Activated CD8-positive, alpha-beta T cell treated with anti-CD3 and anti-CD28 coated beads for 36 hours (primary cell): ENCODE data around the gene PDIA5. TPM values are rescaled to one million over a fixed set of nuclear protein-coding genes. Genes with fewer than 3 reads are reported as not detected.

Experiments used
- ATAC-seq: fragments of 200-7000 bp; cut with Tn5 transposase; one replicate; pipeline ENCODE4 v1.10.0; 2021; ENCODE audit warnings: mild to moderate bottlenecking, moderate library complexity
- CTCF ChIA-PET: fragments of 350-600 bp; sonication (Branson Sonifier 250); formaldehyde crosslinking; loops from one replicate; lab custom pipeline; 2021; ENCODE audit warnings: antibody characterized with exemption; lab: Charles Lee
- POLR2A ChIA-PET: fragments of 350-600 bp; sonication (Branson Sonifier 250); formaldehyde crosslinking; loops from one replicate; lab custom pipeline; 2021; ENCODE audit warnings: antibody characterized with exemption; lab: Charles Lee
- DNase-seq: peaks from one replicate; pipeline ENCODE4 v3.0.0-alpha.2; 2020
- H3K27ac Mint-ChIP-seq: one replicate; pipeline ENCODE4 v1.8.0; 2021; ENCODE audit warnings: mild to moderate bottlenecking, mixed read lengths
- H3K27me3 Mint-ChIP-seq: one replicate; pipeline ENCODE4 v1.8.0; 2021; ENCODE audit warnings: mixed read lengths
- H3K36me3 Mint-ChIP-seq: one replicate; pipeline ENCODE4 v1.8.0; 2021; ENCODE audit warnings: low read depth, mixed read lengths
- H3K4me1 Mint-ChIP-seq: one replicate; pipeline ENCODE4 v1.8.0; 2021; ENCODE audit warnings: low read depth, mixed read lengths
- H3K4me3 Mint-ChIP-seq: one replicate; pipeline ENCODE4 v1.8.0; 2021; ENCODE audit warnings: mild to moderate bottlenecking, moderate library complexity, mixed read lengths
- H3K9me3 Mint-ChIP-seq: one replicate; pipeline ENCODE4 v1.8.0; 2021; ENCODE audit warnings: mixed read lengths
- CTCF ChIP-seq: fragments of 200-600 bp; IDR thresholded peaks from one replicate; pipeline ENCODE4 v1.8.0; 2022; ENCODE audit warnings: antibody characterized with exemption, mild to moderate bottlenecking
- intact Hi-C: fragments of 100-400 bp; cut with micrococcal nuclease; formaldehyde crosslinking; loops from one replicate; pipeline ENCODE4 v1.10.0; 2022
- total RNA-seq, 2 experiments: library from RNA; stranded (reverse); gene quantifications; one replicate each; pipeline ENCODE4 v1.2.3, GENCODE V29; 2021

PDIA5 gene
- total RNA-seq, 2 experiments from 2014 or later, result 17.9 to 19.0 TPM

GRCh38 chr3:123122057-123122456 lies 55.2 kb downstream of the PDIA5 start:
- H3K4me3 Mint-ChIP-seq, result no peak overlapping the region
- ATAC-seq (no peak), DNase-seq (no peak)
- no peaks in the 10 kb centered on the region for H3K4me1 Mint-ChIP-seq
- peaks cover 26% of the 10 kb centered on the region for H3K36me3 Mint-ChIP-seq
- POLR2A ChIA-PET, result no interaction called here
- H3K9me3 Mint-ChIP-seq, result no peaks in the 10 kb centered on the region
- CTCF ChIA-PET, result no interaction called here
- intact Hi-C loops, result no loop called here
- H3K27me3 Mint-ChIP-seq, result no peaks in the 10 kb centered on the region
- H3K27ac Mint-ChIP-seq, result no peak overlapping the region
- no peak for TF ChIP-seq CTCF

DNA sequence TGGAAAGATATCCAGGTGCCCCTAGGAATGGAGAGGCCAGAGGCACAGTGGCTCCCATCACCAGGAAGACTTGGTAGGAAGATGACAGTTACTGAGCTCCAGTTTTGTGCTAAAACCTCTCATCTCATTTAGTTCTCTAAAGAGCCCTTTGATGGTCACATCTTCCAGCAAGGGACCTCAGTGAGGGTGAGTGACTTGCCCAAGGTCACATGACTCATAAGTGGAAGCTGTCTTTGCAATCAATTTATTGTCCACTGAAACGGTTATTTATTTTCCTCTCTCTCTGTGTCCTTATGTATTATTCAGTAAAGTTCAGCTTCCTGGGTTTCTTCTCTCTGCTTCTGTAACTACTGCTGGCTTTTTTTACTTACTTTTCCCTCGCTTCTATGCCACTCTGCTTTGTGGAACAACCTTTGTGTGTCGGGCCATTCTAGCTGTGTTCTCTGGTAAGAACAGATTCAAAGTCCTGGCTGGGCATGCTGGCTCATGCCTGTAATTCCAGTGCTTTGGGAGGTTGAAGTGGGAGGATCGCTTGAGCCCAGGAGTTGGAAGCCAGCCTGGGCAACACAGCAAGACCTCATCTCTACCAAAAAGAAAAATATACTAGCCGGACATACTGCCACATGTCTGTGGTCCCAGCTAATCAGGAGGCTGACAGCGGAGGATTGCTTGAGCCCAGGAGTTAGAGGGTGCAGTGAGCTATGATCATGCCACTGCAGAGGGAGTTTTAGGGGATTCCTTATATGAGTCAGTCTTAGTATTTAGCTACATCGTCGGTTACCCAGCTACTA lies 55.9 kb downstream of the PDIA5 start:
- Mint-ChIP-seq H3K27me3 (no peaks in the 10 kb centered on the region), H3K4me3 (no peak overlapping the region), H3K36me3 (peaks cover 27% of the 10 kb centered on the region), H3K27ac (no peak overlapping the region), H3K9me3 (no peaks in the 10 kb centered on the region), H3K4me1 (no peaks in the 10 kb centered on the region)
- DNase-seq, result no peak
- CTCF ChIA-PET, result no interaction called here
- intact Hi-C loops, result no loop called here
- POLR2A ChIA-PET, result interaction anchor here (1.1 kb wide), 1 partner anchor 56 kb away, joined by 3 read pairs; the partner anchor contains the start of gene PDIA5
- no peak for ATAC-seq
- no peak for TF ChIP-seq CTCF

DNA sequence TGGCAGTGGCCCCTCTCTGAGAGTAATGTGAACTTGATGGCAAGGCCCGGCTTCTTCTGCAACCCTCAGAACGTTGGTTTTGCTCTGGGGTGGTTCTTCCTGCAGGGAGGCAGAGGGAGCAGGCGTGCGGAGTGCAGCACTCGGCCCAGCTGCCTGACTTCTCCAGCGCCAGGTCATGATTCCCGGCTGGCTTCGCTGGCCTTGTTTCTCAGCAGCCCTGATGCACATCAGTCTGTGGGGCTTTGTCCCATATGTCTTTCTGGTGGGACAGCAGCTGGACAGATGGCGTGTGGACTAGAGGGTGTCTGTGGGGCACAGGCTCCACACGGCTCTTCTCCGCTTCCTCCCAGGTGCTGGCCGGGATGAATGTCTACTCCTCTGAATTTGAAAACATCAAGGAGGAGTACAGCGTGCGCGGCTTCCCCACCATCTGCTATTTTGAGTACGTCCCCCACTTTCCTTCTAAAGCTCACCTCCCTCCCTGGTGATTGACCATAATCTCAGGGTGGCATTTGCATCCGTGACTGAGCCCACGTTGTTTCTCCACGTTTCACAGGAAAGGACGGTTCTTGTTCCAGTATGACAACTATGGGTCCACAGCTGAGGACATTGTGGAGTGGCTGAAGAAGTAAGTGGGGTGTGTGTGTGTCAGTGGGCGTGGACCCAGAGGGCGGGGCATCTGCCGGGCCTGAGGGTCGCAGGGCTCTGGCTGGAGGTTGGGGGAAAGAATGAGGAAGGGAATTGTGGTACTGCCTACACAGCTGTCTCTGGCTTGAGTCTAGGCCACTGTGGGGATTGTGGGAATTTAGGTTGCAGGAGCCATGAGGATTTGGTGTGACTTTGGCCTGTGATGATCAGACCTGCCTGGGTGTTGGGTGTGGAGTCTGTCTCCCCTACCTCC lies 57.1 kb downstream of the PDIA5 start:
- POLR2A ChIA-PET, result interaction anchor here (1.1 kb wide), 1 partner anchor 57 kb away, joined by 3 read pairs; the partner anchor contains the start of gene PDIA5

GRCh38 chr3:123124971-123125370 lies 58.1 kb downstream of the PDIA5 start:
- Mint-ChIP-seq H3K9me3 (no peaks in the 10 kb centered on the region), H3K36me3 (peaks cover 19% of the 10 kb centered on the region), H3K27ac (no peak overlapping the region), H3K27me3 (no peaks in the 10 kb centered on the region), H3K4me1 (no peaks in the 10 kb centered on the region), H3K4me3 (no peak overlapping the region)
- POLR2A ChIA-PET, result no interaction called here
- DNase-seq, result no peak
- intact Hi-C loops, result no loop called here
- no peak for TF ChIP-seq CTCF
- CTCF ChIA-PET, result no interaction called here
- ATAC-seq, result no peak

More for the DNA sequence above, 57.1 kb downstream of the PDIA5 start:
- no peak for ATAC-seq
- intact Hi-C loops, result no loop called here
- Mint-ChIP-seq H3K27me3 (no peaks in the 10 kb centered on the region), H3K27ac (no peak overlapping the region), H3K36me3 (peaks cover 20% of the 10 kb centered on the region), H3K4me3 (no peak overlapping the region), H3K9me3 (no peaks in the 10 kb centered on the region), H3K4me1 (no peaks in the 10 kb centered on the region)
- TF ChIP-seq CTCF, result no peak
- no peak for DNase-seq
- CTCF ChIA-PET, result no interaction called here
